ENCODE measurements around the gene KCNQ2. TPM values are rescaled to one million over a fixed set of nuclear protein-coding genes. Genes with fewer than 3 reads are reported as not detected.
"Not testable (repeated sequence)": the region's sequence is repeated elsewhere in the genome, so short reads cannot be mapped to it uniquely, and the experiment has no call there.

KCNQ2 gene
- not detected in 2 replicates for total RNA-seq (2014; rRNA removed; shearing (Covaris generic))

DNA sequence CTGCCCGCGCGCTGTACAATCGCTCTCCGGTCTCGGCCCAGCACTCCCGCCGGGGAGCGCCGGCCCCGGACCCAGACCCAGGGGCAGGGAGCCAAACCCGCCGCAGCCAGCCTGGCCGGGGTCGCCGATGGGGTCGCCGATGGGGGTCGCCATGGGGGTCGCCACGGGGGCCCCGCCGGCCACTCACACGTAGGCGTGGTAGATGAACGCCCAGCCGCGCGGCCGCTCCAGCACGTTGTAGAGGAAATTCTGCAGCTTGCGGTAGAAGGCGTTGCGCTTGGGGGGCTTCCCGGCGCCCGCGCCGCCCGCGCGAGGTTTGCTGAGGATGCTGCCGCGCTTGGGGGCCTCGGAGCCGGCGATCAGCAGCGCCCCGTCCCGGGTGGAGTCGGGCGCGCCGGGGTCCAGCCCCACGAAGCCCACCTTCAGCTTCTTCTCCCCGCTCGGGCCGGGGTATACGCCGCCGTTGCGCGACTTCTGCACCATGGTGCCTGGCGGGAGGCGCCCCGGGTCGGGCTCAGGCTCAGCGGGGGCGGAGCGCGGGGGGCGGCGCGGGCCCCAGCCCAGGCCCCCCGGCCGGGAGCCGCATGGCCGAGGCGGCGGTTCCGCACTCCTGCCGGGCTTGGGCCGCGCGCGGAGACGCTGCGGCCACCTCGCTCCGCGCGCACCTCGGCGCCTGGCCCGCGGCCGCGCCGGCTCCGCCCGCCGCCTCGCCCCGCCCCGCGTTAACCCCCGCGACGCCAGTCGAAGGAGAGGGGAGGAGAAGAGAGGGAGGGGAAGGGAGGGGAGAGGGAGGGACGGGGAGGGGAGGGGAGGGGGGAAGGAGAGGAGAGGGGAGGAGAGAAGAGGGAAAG, at the start of gene KCNQ2:
KCNQ2 (minus strand) TSS at position 675 of the 851 bp plus-strand sequence; CDS start at position 483, 192 bp downstream.
- DNase-seq (ENCODE audit: low read depth), result no peak

DNA sequence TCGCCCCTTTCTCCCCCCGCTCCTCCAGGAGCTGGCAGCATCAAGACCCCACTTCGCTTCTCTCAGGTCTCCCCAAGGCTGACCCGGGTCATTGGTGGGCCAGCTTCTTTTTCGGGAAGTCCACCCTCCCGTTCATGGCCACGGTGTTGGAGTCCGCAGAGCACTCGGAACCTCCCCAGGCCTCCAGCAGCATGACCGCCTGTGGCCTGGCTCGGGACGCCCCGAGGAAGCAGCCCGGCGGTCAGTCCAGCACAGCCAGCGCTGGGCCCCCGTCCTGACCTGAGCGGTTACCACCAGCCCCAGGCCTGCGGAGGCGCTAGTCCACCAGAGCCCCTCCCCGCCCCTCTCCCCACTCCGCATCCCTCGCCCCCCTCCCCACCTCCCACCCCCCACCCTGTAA, 49.1 kb upstream of the KCNQ2 start:
- DNase-seq (ENCODE audit: low read depth), result no peak

DNA sequence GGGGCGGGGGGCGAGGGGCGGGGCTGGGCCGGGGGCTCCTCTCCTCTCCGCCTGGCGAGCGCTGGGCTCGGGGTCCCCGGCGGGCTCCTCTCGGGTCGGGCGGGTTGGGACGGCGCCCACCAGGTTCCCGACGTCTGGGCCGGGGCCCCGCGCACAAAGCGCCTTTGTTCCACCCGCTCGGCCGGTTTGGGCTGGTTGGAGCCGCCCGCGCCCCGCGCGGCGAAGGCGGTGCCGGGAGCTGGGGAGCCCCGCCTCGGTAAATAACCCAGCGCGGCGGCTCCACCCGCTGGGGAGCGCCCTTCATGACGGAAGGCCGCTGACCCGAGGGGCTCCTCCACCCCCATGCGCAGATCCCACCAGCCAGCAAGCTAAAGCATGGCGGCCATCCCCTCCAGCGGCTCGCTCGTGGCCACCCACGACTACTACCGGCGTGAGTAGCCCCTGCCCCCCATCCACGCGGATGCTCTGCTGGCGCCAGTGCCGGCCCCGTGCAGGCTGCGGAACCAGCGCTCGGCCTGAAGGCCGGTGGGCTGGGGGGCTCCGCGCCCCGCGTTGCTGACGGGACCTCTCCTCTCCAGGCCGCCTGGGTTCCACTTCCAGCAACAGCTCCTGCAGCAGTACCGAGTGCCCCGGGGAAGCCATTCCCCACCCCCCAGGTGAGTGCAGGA, 48.6 kb upstream of the KCNQ2 start:
- DNase-seq (ENCODE audit: low read depth), result peak; percentile 74

DNA sequence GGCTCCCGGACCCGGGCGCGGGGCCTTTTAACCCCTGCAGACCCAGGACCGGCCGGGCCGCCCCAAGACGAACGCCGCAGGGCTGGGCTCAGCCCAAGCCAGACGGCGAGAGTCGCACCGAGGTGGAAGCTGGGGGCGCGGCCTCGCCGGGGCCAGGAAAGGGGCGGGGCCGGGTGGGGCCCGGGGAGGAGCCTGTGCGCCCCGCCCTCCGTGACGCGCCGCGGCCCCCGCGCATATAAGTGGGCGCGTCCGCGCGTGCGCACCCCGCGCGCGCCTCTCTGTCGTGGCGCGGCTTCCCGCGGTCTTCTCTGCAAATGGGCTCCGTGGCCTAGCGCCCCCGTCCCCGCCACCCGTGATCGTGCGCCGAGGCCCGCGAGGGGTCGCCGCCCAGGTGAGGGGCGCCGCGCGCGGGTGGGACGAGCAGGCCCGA, 48.1 kb upstream of the KCNQ2 start, which contains the start of gene PPDPF:
PPDPF (plus strand) TSS at position 262 of the 430 bp plus-strand sequence. CDS start 544 bp downstream, outside the sequence.
- peak; percentile 74 for DNase-seq (ENCODE audit: low read depth)

DNA sequence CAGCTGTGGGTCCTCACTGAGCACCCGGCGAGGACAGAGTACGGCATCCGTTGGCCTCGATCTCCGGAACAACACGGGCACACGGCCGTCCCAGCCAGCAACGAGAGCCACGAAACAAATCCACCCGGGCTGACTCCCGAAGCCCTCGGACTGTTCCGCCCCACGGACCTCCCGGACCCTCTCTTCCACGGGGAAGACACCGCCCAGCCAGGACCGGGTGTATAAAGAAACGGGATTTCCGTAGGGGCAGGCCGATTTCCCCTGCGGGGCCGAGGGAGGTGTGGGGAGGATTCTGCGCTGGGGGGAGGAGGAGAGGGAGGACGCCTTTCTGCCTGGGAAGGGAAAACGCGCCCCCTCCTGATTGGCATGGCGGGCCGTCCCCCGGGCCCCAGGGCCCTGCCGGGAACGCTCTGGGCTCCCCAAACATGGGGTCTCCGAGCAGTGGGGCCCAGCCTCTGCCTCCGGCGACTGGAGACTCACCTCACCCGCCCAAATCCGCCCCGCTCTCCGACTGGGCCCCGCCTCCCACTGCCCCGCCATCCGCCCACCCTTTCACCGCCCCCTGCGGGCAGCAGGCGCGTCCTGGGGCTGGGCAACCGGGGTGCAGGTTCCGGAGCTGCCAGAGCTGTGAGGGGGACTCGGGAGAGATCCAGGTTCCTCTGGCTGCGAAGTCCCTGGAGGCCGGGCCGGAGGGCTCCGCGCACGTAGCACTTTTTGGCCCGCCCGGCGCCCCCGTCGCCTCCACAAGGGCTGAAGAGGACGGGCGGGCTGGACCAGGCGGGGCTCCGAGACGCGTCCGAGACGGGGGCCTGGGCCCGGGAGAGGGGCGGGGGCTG, 47.4 kb upstream of the KCNQ2 start:
- DNase-seq (ENCODE audit: low read depth), result peak; percentile 63

DNA sequence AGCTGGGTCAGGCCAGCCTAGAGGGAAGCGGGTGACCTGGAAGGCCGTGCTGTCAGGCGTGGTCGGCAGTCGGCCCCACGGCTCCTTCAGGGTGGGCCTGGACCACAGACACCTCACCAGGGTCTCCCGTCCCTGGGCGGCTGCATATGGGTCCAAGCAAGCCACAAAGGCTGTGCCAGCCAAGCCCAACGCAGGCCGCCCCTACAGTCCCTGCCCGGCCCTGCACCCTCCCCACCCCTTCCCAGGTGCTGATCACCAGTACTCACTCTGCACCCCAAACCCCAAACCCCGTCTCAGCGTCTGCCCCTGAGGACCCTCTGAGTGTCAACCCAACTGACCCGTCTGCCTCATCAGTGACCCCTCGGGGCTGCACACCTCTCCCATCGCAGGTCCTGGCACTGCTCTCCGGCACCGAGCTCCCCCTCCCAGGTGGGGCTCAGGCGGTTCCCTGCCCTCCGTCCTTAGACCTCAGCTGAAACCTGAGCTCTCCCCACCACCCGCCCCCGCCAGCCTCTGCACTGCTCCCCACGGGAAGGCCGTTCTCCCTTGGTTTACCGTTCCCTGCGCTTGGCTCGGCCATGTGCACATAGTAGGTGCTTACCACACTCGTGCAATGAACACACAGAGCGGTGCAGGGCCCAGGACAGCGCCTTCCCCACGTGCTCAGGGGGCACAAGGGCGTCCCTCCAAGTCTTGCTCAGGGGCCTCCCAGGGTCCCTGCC, 46.7 kb upstream of the KCNQ2 start:
- DNase-seq (ENCODE audit: low read depth), result no peak

DNA sequence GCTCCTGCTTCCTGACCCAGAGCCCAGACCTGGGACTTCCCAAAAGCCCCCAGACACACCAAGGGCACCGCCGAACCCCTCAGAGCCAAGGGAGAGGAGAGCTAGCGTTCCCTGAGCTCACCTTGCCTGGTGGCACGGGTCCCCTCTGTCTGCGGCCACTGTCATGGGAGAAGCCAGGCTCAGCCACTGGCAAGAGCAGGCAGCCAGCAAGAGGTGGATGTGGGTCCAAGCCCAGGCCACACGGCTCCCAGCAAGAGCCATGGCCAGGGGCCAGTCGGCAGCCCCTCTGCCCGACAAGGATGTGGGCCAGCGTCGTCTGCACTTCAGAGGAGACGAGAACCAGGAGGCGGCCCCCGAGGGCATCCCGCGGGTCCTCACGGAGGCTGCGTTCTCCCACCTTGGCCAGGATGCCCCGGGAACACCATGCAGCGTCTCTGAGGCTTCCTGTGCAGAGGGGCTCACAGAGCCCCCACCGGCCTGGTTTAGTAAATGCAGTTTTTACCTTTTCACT, 46.0 kb upstream of the KCNQ2 start:
- DNase-seq (ENCODE audit: low read depth), result no peak

DNA sequence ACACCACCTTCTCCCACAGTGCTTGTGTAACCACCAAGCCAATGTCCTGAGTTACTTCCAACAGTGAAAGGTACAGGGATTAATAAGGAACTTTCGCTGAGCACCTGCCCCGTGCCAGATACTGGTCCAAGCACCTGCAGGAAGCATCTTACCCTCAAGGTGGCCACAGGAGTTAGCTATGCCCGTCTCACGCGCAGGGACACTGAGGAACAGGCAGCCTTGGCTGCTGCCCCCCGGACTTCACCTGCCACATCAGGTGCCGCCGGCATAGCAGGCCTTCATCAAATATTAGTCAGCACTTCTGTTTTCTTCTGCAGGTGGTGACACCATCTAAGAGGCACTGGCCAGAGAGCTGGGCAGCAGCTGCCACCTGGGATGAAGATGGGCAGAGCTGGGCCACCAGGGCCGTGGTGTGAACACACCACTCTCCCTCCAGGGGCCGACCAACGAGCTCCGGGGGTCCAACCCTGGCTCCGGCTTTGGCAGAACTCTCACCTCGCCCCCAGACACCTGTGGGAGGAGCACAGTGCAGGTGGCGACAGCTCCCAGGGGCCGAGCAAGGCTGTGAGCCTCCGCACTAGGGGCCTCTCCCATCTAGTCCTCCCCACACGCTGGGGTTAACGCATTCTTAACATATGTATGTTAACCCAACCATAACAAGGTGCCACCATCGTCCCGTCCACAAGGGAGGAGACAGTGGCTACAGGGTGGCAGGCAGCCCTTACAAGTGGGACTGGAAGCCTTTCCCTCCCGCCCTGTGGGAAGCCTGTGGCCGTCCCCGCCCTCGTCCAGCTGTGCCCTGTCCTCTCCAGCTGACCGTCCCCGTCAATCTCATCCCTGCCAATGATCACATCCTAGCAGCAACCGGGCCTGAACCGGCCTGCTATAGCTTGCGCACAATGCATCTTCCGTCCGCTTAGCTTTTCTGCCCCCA, 45.2 kb upstream of the KCNQ2 start:
- DNase-seq (ENCODE audit: low read depth), result no peak

DNA sequence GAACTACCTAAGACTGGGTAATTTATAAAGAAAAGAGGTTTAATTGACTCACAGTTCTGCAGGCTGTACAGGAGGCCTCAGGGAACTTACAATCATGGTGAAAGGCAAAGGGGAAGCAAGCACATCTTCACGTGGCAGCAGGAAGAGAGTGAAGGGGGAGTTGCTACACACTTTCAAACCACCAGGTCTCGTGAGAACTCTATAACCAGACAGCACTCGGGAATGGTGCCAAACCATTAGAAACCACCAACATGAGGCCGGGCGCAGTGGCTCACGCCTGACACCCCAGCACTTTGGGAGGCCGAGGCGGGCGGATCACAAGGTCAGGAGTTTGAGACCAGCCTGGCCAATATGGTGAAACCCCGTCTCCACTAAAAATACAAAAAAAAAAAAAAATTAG, 42.1 kb upstream of the KCNQ2 start:
- not testable (repeated sequence) for DNase-seq (ENCODE audit: low read depth)

DNA sequence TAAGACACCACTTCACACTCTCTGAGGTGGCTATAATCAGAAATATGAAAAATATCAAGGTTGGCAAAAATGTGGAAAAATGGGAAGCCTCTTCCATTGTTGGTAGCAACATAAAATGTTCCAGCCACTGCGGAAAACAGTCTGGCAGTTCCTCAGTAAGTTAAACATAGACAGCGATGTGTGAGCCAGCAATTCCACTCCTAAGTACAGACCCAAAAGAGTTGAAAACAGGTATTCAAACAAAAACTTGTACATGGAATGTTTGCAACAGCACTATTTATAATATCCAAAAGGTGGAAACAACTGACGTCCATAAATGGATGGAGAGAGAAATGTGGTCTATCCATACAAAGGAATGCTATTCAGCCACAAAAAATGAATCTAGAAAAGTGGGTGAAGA, 40.8 kb upstream of the KCNQ2 start:
- DNase-seq (ENCODE audit: low read depth), result no peak

DNA sequence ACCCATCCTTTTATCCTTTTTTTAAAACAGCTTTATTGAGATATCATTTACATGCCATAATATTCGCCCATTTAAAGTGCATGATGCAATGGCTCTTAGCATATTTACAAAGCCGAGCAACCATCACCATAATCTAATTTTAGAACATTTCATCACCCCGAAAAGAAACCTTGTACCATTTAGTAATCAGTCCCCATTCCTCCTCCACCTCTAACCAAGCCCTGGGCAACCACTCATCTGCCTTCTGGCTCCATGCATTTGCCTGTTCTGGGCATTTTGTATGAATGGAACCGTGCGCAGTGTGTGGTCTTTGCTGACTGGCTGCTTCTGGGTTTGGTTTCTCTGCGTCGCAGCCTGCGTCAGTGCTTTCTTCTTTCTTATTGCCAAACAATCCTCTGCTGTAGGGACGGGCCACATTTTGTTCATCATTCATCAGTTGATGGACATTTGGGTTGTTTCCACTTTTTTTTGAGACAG, 36.7 kb upstream of the KCNQ2 start:
- DNase-seq (ENCODE audit: low read depth), result no peak

DNA sequence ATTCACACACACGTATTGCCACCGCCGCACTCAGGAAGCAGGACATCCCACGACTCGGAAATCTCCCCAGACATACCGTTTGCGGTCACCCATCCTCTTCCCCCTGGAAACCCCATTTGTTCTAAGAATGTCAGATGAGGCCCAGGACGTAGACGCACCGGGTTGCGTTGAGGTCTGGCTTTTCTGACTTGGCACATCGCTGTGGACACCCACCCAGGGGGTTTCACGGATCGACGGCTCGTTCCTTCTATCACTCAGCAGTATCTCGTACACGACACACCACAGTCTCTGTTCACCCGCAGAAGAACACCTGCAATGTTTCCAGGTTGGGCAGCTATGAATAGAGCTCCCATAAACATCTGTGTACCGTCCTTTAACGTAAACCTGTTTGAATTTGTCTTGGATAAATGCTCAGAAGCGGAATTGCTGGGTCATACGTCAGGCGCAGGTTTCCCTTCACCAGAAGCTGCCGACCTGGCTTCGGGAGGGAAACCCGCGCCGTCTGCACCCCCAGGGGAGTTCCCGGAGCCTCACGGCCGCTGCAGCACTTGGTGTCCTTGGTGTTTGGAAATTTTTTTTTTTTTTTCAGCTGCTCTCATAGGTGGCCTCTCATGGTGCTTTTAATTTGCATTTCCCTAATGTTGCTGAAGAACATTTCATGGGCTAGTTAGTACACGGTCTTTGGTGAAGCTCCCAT, 35.8 kb upstream of the KCNQ2 start:
- no peak for DNase-seq (ENCODE audit: low read depth)

DNA sequence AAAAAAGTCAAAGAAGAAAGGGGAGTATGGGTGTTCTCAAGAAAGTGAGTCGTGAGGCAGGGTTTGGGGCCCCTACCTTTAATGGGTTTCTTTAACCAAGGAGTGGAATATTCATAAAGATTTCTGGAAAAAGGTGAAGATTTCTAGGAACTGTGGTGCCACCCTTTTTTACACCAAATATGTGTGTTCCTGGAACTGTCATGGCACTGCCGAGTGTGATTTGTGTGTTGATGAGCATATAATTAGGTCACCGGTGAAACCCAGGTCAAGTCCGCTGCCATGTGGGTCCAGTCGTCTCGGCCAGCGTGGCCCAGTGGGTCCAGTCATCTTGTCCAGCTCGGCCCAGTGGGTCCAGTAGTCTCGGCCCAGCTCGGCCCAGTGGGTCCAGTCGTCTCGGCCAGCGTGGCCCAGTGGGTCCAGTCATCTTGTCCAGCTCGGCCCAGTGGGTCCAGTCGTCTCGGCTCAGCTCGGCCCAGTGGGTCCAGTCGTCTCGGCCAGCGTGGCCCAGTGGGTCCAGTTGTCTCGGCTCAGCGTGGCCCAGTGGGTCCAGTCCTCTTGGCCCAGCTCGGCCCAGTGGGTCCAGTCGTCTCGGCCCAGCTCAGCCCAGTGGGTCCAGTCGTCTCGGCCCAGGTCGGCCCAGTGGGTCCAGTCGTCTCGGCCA, 34.8 kb upstream of the KCNQ2 start:
- no peak for DNase-seq (ENCODE audit: low read depth)

DNA sequence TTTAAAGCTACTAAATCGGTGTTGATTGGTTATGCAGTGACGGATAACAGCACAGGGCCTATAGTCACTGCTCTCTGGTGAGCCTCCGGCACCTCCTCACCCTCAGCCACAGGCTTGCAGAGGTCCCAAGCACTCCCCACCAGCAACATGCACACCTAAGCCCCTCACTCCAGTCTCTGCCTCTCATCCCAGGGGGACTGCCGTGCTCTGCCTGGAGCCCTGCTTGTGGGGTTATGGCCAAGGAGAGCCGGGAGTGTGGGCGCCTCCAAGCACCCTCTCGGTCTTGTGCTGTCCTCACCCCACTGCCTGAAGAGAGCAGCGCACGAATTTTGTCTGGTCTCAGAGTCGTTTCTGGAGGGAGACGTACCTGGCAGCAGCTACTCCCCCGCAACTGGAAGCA, 33.3 kb upstream of the KCNQ2 start:
- no peak for DNase-seq (ENCODE audit: low read depth)

DNA sequence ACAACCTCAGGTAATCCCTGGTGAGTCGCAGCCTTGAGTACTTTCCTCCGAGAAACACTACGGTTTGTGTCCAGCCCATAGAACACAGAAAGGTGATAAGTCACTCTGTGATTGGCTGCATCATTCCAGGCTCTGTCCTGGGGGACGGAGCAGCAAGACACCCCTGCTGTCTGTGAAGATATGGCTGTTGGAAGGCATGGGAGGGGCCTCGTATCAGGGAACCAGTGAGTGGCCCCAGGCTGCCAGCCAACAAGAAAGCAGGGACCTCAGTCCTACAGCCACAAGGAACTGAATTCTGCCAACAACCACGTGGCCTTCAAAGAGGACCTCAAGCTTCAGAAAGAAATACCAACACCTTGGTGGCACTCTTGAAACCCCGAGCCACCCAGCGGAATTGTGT, 32.8 kb upstream of the KCNQ2 start:
- DNase-seq (ENCODE audit: low read depth), result no peak

DNA sequence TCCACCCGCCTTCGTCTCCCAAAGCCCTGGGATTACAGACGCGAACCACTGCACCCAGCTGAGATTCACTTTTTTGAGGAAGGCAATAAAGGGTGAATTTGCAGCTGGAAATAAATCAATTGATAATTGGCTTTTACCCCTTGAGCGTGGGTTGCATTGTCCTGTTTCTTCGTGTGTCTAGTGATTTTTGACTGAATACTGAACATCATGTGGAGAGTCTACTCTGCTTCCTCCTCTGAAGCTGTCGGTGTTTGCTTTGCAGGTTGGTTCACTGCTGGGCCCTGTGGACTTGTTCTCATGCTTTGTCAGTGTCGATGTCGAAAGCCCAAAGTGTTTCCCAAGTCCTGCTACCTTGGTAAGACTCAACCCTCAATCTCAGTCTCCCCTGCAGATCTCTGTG, 32.2 kb upstream of the KCNQ2 start:
- DNase-seq (ENCODE audit: low read depth), result no peak

DNA sequence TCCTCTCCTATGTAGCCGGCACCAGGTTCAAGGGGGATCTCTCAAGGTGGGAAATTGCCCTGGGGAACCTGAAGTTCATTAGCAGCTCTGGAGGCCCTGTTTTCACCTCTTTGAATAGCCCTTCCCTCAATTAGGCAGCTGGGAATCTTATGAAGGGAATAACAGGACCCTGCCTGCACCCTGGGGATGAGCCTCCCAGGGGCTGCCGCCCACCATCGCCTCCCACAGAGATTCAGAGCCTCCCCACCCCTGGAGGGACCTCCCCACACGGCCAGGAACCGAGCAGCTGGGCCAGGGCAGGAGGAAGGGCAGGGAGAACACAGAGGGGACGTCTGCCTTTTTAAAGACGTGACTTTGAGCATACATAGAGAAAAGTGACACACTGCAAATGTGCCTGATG, 31.1 kb upstream of the KCNQ2 start:
- no peak for DNase-seq (ENCODE audit: low read depth)

DNA sequence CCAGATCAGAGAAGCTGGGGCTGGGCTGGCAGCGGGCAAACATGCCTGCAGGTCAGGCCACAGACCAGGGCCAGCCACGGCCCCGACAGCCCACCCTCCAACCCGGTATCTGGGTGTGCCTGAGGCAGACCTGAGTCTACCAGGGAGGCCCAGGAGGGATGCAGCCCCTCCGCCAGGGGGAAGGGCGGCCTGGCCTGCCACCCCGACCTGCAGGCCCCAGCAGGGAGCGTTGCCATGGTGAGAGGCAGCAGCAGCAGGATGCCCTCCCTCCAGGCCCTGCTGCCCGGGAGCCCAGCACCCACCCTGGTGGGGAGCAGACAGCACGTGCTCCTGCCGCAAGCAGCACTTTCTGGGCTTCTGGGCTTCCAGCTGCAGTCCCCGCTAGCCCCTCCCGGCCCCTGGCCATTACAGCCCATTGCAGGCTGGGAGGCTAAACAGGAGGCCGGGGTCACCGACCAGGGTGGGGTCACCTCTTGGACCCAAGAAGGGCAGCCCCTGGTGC, 30.3 kb upstream of the KCNQ2 start:
- DNase-seq (ENCODE audit: low read depth), result no peak

Data from M059J (cell line).